GM19324 (cell line): ENCODE results near the gene GTF2A1L.
"Not testable (repeated sequence)": the region's sequence is repeated elsewhere in the genome, so short reads cannot be mapped to it uniquely, and the experiment has no call there.

Experiments
- ATAC-seq: cut with Tn5 transposase; IDR thresholded peaks from one replicate; pipeline ENCODE4 v1.9.1; 2021; ENCODE audit warnings: mild to moderate bottlenecking, moderate library complexity; ENCODE audit not compliant: unreplicated experiment, low FRiP score

The GTF2A1L gene

DNA sequence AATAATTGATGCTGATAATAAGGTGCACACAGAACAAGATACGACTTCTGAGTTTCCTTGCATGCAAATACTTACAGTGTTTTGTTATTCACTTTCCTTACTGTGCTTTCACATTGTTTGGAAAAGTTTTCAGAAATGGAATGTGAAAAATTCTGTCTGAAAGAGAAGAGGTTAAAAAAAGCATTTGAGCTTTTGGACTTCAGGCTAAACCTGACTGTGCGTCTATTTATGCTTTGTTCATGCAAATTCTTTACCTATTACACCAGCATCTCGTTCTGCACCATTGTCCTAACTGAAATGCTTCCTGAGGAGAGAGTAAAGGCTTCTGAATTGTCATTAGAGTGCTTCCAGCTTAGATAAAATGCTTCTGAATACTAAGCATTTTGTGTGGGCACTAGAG is 76.5 kb downstream of the GTF2A1L start:
- ATAC-seq: no peak

DNA sequence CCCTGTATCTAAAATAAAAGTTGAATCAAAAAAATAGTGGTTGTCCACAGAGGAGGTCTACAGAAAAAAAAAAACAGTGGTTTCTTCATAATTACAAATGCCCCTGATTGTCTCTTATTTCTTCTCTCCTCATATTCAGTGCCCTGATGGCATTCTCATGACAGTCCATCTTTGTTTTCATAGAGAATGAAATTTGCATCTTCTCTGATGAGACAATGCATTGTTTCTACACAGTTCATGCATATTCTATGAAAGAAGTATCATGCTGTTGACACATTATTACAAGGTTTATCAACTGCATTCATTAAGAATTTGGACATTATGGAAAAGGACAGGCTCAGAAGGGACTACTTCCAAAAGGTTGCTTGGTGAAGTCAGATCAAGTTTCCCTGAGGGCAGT is 78.3 kb downstream of the GTF2A1L start:
- no peak for ATAC-seq

DNA sequence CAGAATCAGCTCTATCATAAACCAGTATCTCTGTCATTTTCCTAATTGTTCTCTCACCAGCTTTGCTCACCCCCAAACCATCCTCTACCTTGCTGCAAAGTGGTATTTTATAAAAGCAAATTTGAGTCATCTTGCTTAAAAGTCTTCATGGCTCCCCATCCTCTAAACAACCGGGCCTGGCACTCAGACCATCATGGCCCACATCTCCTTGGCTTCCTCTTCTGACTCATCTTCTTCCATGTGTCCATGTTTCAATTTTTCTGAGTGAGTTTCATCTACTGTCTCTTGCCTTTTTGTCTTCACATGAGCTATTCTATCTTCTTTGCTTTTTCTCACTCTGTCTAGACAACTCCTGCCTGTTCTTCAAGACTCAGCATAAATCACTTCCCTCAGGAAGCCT is 79.2 kb downstream of the GTF2A1L start:
- no peak for ATAC-seq

DNA sequence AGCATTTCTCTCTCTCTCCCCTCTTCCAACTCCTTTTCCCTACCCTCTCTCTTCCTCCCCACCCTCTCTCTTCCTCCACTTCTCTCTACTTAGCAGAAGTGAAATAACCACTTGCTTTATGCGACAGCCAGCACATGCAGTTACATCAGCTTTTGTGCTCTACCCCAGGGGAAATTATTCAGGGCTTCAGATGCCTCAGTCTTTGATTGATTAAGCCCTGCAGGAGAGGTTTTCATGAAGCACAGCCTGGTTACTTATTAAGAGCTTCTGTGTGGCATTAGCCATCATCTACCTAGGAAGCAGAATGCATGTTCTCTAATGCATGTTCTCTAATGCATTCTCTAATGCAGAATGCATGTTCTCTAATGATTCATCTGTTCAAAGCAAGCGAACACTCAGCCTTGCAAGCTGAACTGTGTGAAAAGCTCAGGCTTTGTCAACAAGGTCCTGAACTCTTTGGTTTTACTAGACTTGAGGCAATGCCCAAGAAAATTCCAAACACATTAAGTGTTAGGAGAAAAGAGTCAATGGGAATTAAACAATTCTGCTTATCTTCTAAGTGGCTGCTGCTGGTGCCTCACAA is 81.8 kb downstream of the GTF2A1L start:
- no peak for ATAC-seq

DNA sequence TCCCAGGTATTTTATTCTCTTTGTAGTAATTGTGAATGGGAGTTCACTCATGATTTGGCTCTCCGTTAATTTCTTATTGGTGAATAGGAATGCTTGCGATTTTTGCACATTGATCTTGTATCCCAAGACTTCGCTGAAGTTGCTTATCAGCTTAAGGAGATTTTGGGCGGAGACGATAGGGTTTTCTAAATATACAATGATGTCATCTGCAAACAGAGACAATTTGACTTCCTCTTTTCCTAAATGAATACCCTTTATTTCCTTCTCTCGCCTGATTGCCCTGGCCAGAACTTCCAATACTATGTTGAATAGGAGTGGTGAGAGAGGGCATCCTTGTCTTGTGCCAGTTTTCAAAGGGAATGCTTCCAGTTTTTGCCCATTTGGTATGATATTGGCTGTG is 86.0 kb downstream of the GTF2A1L start:
- ATAC-seq: not testable (repeated sequence)

DNA sequence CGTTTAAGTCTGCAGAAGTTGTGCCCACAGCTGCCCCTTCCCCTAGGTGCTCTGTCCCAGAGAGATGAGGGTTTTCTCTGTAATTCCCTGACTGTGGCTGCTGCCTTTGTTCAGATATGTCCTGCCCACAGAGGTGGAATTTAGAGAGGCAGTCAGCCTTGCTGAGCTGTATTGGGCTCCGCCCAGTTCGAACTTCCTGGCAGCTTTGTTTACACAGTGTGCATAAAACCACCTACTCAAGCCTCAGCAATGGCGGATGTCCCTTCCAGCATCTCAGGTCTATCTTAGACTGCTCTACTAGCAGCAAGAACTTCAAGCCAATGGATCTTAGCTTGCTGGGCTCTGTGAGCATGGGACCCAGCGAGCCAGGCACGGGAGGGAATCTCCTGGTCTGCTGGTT is 89.8 kb downstream of the GTF2A1L start:
- ATAC-seq: no peak

DNA sequence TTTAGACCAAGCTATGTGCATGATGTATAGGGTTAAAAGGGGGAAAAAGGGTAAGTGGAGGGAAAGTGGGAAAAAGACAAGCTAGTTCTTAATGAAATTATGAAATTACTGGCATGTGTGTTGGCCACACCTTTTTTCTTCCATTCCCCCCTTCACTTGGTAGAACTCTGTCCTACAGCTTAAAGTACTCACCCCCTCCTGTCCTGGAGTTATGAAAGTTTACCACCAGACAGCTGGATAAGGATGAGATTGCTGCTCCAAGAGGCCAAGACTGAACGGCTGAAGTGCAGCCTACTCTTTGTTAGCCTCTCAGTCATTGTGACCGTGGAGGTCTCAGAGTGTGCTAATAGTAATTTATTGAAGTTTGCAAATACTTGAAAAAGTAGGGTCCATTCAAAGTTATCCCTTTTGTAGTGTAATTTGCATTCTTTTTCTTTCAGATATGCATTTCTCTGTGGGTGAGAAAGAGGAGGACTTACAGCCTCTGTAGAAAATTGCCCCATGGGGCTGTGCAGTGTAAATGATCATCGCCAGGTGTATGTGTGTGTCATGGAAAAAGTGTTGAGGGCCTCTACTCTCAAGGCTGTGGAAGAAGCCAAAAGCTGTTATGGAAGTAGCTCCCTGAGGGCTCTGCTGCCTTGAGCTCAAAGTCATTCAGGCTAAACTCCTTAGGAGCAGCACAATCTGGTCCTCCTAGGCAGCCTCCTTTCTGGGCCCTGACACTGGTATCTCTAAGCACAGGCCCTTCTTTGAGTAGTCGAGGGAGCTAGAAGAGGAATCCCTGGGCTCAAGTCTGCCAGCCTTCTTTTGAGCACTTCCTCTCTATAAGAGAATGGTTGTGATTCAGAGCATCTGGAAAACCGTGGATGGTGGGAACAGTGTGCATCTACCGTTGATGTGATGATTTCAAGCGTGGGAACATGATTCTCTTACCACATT is 91.7 kb downstream of the GTF2A1L start:
- no peak for ATAC-seq

DNA sequence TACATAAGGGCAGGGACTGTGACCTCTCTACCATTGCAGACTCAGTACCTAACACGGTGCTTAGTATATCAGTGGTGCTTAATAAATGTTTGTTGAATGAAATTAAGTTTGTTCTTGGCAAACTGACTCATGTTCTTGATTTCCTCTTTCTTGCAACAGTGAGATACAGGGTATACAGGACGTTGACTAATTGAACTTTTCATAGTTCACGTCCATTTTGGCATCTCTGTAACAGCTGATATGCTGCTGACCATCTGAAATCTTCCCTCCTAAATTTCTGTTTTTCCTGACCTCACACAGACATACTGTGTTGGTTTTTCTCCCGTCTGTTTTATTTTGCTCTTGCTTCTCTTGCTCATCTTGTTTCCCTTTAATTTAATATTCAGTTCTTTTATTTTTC is 93.7 kb downstream of the GTF2A1L start:
- no peak for ATAC-seq

DNA sequence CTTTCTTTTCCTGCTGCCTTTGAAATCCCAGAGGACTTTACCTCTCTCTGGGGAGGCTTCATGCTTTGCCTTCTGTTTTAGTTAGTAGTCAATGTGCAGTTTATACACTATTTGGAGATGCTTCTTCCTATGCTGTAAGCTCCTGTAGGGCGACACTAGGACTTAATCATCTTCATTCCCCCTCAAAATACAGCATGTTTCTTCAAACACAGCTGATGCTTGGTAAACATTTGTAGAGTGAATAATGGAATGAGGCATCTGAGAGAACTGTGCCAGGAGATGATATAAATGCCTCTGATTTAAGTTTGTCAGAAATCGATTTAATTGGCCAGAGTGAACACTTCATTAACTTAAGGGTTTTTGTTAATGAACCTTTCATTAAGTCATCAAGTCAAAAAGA is 94.5 kb downstream of the GTF2A1L start:
- ATAC-seq: no peak

DNA sequence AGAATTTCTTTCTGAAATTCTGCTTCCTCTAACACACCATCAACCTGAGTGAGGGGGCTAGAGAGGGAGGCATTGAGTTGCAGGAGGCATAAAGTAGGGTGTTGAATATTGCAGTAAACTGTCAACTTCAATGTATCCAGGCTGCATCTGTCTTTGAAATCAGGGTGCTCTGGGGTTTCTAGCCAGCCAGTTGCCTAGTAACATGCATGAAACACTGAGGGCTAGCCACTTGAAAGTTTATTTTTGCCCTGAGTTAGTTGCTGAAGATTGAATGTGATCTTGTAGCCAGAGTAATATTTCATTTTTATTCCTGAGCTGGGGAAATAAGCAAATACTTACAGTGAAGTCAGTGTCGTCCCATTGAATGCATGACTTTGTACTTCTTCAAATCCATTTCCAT is 96.0 kb downstream of the GTF2A1L start:
- ATAC-seq: no peak

DNA sequence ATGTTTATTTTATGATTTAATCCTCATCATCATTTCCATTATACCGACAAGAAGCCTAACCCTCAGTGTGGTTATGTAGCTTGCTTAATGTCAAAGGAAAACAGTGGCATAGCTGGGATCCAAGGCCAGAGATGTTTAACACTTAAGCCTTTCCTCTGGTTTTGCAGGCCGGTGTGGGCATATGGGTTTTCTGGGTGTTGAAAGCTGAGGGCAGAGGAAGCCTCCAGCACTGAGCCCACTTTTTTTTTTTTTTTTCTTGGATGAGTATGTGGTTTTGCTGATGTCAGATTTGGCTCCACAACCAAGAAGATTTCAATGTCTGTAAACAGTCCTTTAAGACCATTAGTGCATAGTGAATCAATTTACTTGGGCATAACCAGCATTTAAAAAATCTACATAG is 96.6 kb downstream of the GTF2A1L start:
- ATAC-seq: no peak

DNA sequence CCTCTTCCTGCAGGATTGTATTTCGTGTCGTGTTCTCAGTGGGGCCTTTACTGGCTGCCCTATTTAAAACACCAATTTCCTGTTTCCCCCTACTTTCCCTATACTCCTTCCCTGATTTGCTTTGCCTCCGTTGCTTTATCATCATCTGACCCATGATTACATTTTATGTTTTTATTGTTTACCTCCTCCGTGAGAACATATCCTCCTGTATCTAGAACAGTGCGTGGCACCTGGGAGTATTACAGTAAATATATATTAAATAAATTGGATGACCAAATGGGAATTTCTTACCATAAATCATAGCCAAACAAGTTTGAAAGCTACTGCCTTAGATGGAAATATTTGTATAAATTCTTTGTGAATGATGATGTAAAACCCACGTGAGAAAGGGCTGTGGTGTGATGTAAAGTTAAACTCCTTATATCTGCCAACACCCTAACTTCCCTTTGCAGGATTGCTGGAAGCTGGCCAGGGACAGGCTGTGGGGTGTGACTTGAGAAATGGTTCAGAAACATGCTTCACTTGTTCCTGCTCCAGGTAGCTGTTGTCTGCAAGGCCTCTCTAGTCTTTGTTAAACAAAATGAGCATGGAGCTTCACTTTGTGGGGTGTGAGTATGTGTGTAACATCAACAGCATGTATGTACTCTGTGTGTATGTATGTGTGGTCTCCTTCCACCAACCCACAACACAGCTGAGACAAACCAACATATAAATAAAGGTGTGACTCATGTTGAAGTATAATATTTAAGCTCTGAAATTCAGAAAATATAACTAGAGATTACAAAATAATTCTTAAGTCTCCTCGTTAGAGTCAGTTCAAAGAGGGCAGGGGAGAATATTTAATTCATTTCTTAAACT is 97.6 kb downstream of the GTF2A1L start:
- ATAC-seq: no peak

DNA sequence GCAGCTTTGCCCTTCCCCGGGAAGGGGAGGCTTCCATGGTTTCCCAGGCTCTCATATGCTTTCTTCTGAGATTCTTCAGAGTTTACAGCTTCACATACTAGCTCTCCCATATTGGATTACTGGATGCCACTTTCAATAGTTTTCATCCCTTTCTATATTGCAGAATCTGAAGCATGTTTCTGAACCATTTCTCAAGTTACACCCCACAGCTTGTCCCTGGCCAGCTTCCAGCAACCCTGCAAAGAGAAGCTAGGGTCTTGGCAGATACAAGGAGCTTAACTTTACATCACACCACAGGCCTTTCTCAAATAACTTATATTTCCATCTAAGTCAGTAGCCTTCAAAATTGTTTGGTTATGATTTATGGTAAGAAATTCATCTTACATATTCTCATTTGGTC is 98.3 kb downstream of the GTF2A1L start:
- no peak for ATAC-seq

DNA sequence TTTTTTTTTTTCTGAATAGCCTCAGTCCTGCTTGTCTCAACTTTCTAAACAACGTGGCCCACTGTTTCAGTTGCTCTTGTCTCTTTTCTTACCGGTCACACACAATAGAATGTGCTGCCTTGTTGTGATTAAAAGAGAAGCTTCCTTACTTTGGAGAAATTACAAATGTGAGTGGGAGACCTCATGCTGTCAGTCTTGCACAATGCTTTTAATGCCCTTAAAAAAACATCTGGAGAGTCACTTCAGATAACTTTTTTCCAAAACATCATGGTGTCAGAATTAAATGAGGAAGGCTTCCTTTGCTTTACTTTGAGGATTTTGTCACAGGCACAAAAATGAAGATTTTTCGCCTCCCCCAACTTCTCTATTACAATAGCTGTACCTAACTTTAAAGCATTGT is 100.2 kb downstream of the GTF2A1L start:
- no peak for ATAC-seq

DNA sequence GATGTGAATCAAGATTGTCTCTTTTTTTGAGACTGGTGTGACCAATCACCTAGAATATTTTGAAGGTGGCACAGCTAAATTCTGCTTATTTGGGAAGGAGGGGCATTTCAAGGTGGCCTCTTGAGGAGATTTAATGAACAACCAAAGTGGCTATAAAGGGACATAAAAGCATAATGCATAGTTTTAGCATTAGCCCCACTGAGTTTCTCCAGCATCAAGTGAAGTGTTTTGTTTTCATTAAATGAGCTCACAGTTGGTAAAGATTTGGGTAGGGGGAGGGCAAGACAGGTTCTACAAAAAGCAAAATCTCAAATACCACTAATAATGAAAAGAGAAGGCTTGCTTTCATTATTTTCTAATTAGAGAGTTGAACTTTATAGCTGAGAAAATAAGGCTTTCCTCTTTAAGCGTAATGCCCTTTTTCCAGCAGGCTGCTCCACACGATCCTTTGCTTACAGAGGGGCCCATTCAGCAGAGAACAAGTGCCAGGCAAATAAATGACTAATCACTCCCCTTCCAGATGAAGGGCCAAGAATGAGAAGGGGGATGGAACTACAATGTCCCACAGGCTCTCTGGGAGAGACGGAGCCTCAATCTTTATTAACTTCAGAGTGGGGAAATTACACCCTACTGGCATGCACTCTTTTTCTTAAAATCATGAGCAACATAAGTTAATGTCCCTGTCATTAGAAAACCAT is 102.0 kb downstream of the GTF2A1L start:
- ATAC-seq: no peak

DNA sequence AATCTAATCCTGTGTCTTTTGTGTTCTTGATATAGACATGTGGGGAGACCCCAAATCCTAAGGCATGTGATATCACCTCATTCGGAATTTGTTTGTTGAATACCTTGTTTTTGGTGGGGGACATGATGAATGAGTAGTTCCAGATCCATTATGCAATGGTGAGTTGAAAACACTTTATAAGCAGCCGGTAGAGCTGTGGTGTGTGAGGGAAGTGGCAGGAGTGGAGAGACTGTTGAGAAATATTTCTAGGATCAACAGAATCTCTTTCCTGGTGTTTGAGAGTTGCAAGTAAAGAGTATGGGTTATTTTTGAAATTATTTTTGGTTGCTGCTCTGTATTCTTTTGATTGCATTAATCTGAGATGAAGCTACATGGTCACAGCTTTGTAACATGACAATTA is 103.5 kb downstream of the GTF2A1L start:
- no peak for ATAC-seq

DNA sequence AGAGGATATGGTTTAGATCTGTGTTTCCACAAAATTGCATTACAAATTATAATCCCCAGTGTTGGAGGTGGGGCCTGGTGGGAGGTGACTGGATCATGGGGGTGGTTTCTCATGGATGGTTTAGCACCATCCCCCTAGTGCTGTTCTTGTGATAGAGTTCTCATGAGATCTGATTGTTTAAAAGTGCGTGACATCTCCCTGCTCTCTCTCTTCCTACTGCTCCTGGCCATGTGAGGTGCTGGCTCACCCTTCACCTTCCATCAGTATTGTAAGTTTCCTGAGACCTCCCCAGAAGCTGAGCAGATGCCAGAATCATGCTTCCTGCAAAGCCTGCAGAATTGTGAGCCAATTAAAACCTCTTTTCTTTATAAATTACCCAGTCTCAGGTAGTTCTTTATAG is 104.7 kb downstream of the GTF2A1L start:
- ATAC-seq: no peak

DNA sequence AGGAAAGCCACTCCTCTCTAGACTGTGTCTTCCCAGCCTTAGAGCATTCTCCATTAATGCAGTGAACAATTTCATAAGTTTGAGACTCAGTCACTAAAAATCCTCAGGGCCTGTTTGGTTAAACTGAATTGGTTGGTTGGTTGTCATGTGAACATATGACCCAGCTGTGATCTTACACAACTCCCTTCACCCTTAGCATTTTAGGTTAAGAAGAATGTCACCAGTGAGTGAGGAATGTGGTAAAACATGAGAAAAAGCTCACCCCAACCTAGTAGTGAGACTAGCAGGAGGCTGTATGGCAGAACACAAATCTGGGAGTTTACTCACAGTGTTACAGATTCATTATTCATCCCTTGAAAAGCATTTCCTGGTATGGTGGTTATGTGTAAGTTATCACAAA is 105.5 kb downstream of the GTF2A1L start:
- no peak for ATAC-seq

DNA sequence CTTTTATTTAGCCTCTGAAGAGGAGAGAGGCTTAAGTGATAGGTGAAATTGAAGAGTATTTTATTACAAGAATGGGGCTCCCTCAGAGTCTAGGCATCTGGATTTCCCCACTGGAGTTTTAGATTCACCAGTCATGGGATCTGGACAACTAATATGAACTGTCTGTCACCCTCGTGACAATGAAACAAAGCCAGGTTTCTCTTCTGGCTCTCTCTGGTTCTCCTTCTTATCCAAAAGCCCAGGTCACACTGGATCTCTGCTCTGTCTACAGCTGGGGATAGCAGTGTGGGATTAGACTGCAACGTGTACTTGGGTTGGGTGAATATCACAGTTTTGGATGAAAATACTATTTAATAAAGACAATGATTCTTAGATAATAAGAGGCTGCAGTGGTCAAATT is 106.6 kb downstream of the GTF2A1L start:
- ATAC-seq: no peak

DNA sequence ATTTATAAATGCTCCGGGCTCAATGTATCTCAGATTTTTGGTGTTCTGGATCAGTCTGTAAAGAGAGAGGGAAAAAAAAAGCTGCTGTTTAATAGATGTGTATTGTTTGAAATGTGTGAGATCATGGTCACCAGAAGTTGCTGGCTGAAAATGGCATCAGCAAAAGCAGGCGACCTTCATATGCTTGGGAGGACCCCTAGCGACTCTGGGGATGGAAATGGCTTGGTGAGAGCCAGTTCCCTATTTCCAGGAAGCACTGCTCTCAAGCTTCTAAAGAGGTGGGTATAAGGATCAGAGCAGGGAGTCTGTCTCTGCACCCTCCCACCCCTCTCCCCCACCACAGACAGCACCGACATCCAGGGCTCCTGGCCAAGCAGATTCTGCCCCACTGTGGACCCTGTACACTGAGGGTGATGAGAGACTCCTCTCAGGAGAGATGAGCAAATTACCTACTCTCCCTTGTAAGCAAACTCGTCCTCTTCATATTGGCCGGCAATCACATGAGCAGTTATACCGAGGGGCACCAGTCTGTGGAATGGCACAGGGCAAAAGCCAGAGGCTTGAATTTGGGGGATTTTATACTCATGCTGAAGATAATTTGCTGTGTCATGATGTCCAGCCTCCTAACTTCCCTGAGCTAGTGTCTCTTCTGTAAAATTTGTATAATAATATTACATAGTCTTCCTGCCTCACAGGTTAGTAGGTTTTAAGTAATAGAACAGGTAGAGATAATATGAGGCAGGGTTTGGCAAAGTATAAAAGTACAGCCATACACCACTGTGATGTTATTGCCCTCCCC is 108.2 kb downstream of the GTF2A1L start:
- ATAC-seq: no peak
